Keratinocyte (primary cell): ENCODE results near the gene RPL13A.

Source experiments
- CTCF ChIP-seq, 3 experiments: IDR thresholded peaks in 1 of 3; conservative IDR thresholded peaks in 1 of 3; optimal IDR thresholded peaks in 1 of 3; 2 replicates in 2 of 3; 3 replicates in 1 of 3; pipeline versions ENCODE3 to v1.5.1; 2011; ENCODE audit warnings: low read length in 3 of 3, mild to moderate bottlenecking in 3 of 3, moderate library complexity in 2 of 3, control low read depth in 1 of 3, inconsistent platforms in 1 of 3; ENCODE audit not compliant: insufficient read depth in 2 of 3; ENCODE audit errors: extremely low read depth in 1 of 3
- EZH2 ChIP-seq: IDR thresholded peaks from one replicate; pipeline ENCODE4 v1.6.1; 2012; ENCODE audit warnings: inconsistent platforms, mild to moderate bottlenecking, low read length, moderate library complexity

- TF ChIP-seq CTCF (optimal IDR thresholded peaks at IDR 0.05 in 1 of 3, IDR thresholded peaks at IDR 0.05 in 1 of 3, conservative IDR thresholded peaks at IDR 0.05 in 1 of 3; ENCODE audit: extremely low read depth in 1 of 3, insufficient read depth in 2 of 3, low read length in 3 of 3) (peak; percentile 83 to 100 (median 88)), EZH2 (no peak)
Observed at GRCh38 chr19:49473868-49474541, 13.4 kb upstream of the RPL13A start, which contains the start of gene FLT3LG.
